Liver (tissue), 3 donors: ENCODE results near the gene C6orf89.

Source experiments
- CTCF ChIP-seq: fragments of 150-350 bp; IDR thresholded peaks from 2 replicates; pipeline ENCODE4 v1.5.1; 2017; ENCODE audit warnings: improper control_type of control experiment, low read depth, low read length; ENCODE audit not compliant: missing input control
- EGR1 ChIP-seq, 2 donors: IDR thresholded peaks; 2 replicates each; pipeline ENCODE4 v1.6.1; 2016 to 2018; ENCODE audit warnings: antibody characterized with exemption in 2 of 2, low read depth in 2 of 2
- GABPA ChIP-seq, 2 donors: IDR thresholded peaks in 1 of 2; conservative IDR thresholded peaks in 1 of 2; 2 replicates each; pipeline ENCODE4 v1.6.1; 2016; ENCODE audit warnings: antibody characterized with exemption in 2 of 2, mild to moderate bottlenecking in 1 of 2, moderate library complexity in 1 of 2
- JUND ChIP-seq, 2 donors: IDR thresholded peaks; 2 replicates each; pipeline ENCODE4 v1.6.1; 2016; ENCODE audit warnings: antibody characterized with exemption in 2 of 2
- MAX ChIP-seq: IDR thresholded peaks from 2 replicates; pipeline ENCODE4 v1.6.1; 2016; ENCODE audit warnings: antibody characterized with exemption
- RAD21 ChIP-seq, 2 donors: IDR thresholded peaks; 2 replicates each; pipeline ENCODE4 v1.6.1; 2016; ENCODE audit warnings: antibody characterized with exemption in 2 of 2, mild to moderate bottlenecking in 2 of 2
- REST ChIP-seq: IDR thresholded peaks from 2 replicates; pipeline ENCODE4 v1.6.1; 2016; ENCODE audit warnings: antibody characterized with exemption, mild to moderate bottlenecking
- RXRA ChIP-seq, 2 donors: IDR thresholded peaks; 2 replicates each; pipeline ENCODE4 v1.6.1; 2017 to 2018; ENCODE audit warnings: antibody characterized with exemption in 2 of 2, mild to moderate bottlenecking in 1 of 2
- SP1 ChIP-seq: IDR thresholded peaks from 2 replicates; pipeline ENCODE4 v1.6.1; 2018; ENCODE audit warnings: antibody characterized with exemption, mild to moderate bottlenecking
- TAF1 ChIP-seq: conservative IDR thresholded peaks from 2 replicates; pipeline ENCODE4 v1.6.1; 2016; ENCODE audit warnings: antibody characterized with exemption, mild to moderate bottlenecking
- ZBTB33 ChIP-seq: IDR thresholded peaks from 2 replicates; pipeline ENCODE4 v1.6.1; 2016; ENCODE audit warnings: antibody characterized with exemption
- donor health status: healthy.
- donor health status: healthy.

GRCh38 chr6:36837022-36837339, 48.8 kb upstream of the C6orf89 start:
- TF ChIP-seq JUND (IDR thresholded peaks at IDR 0.05) (no peak), CTCF (no peak), REST (no peak), RAD21 (IDR thresholded peaks at IDR 0.05) (no peak), SP1 (no peak), MAX (no peak), TAF1 (no peak), ZBTB33 (no peak), GABPA (IDR thresholded peaks at IDR 0.05 in 1 of 2, conservative IDR thresholded peaks at IDR 0.05 in 1 of 2) (no peak), EGR1 (IDR thresholded peaks at IDR 0.05; ENCODE audit: low read depth in 2 of 2) (no peak), RXRA (IDR thresholded peaks at IDR 0.05) (no peak)
